ENCODE measurements around the gene NAPG.

DNA sequence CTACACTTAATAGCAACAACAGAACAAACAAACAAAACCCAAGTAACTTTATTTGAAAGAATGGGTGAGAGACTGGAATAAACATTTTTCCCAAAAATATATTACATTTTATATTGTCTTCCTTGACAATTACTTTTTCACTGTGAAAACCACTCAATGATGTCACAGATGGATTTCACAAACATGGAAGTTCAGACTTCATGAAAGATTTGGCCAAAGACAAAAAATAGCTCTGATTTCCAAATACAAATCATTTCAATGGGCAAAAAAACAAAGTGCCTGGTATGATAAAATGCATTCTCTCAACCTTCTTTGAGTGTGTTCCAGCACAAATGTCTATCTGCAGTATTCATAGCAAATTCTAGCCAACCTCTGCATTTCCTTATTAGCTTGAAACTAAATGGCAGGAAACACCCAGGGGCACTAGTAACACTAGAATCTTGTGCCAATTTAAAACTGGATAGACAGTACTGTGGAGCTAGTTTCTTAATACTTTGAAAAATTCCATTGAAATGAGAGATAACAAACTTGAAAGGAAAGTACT is 28.5 kb upstream of the NAPG start:
- no peak for TF ChIP-seq EZH2phosphoT487 (IDR thresholded peaks at IDR 0.05; ENCODE audit: low read depth, severe bottlenecking, unreplicated experiment)
- TF ChIP-seq, protein P1, sequence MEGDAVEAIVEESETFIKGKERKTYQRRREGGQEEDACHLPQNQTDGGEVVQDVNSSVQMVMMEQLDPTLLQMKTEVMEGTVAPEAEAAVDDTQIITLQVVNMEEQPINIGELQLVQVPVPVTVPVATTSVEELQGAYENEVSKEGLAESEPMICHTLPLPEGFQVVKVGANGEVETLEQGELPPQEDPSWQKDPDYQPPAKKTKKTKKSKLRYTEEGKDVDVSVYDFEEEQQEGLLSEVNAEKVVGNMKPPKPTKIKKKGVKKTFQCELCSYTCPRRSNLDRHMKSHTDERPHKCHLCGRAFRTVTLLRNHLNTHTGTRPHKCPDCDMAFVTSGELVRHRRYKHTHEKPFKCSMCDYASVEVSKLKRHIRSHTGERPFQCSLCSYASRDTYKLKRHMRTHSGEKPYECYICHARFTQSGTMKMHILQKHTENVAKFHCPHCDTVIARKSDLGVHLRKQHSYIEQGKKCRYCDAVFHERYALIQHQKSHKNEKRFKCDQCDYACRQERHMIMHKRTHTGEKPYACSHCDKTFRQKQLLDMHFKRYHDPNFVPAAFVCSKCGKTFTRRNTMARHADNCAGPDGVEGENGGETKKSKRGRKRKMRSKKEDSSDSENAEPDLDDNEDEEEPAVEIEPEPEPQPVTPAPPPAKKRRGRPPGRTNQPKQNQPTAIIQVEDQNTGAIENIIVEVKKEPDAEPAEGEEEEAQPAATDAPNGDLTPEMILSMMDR (IDR thresholded peaks at IDR 0.05; ENCODE audit: poor library complexity) = no peak
- TF ChIP-seq EZH2 (IDR thresholded peaks at IDR 0.05; ENCODE audit: borderline replicate concordance) = no peak
